ENCODE results near the gene TTLL10.

Gene TTLL10

GRCh38 chr1:1155258-1155657 is 18.4 kb upstream of the TTLL10 start:
- H3K4me3 ChIP-seq: no peak overlapping the region
- TF ChIP-seq, protein P1, sequence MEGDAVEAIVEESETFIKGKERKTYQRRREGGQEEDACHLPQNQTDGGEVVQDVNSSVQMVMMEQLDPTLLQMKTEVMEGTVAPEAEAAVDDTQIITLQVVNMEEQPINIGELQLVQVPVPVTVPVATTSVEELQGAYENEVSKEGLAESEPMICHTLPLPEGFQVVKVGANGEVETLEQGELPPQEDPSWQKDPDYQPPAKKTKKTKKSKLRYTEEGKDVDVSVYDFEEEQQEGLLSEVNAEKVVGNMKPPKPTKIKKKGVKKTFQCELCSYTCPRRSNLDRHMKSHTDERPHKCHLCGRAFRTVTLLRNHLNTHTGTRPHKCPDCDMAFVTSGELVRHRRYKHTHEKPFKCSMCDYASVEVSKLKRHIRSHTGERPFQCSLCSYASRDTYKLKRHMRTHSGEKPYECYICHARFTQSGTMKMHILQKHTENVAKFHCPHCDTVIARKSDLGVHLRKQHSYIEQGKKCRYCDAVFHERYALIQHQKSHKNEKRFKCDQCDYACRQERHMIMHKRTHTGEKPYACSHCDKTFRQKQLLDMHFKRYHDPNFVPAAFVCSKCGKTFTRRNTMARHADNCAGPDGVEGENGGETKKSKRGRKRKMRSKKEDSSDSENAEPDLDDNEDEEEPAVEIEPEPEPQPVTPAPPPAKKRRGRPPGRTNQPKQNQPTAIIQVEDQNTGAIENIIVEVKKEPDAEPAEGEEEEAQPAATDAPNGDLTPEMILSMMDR (IDR thresholded peaks at IDR 0.05): no peak
- H3K27ac ChIP-seq: no peak overlapping the region
- DNase-seq (ENCODE audit: low spot score): no peak

DNA sequence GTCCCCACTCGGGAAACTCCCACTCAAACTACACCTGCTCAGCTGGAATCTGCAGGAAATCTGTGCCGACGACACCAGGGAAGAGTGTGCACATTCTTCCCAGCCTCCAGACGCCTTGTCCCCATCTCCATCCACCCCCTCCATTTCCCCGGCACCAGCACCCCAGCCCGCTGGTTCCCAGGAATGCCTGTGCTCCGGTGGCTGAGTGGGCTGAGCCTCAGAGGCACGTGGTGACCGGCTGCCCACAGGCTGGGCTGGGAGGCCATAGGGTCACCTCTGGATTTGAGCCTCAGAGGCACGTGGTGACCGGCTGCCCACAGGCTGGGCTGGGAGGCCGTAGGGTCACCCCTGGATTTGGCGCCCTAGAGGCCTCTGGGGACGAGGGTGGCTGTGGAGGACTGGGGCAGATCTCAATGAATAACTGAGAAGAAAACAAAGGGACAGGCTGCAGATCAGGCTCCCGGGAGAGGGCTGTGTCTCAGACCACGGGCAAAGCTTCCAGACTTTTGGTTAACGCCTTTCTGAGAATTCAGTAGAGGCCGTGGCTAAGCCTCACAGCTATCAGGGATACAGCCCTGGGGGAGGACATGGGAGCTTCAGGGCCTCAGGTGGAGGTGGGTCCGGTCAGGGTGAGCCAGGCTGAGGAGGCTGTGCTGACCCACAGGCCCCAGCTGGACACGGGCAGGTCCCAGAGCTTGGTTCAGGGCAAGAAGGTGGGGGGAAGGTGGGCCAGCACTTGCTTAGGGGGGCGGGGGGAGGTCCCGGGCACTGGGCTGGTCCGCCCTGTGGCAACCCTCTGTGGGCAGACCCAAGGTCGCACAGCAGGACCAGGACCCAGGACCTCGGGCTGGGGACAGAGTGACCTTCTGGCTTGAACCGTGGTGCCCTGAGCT is 17.3 kb upstream of the TTLL10 start:
- TF ChIP-seq, protein P1 (IDR thresholded peaks at IDR 0.05): no peak
- H3K27ac ChIP-seq: peak overlapping the region in 1 of 2 donors; percentile 20
- H3K4me3 ChIP-seq: no peak overlapping the region
- no peak for DNase-seq (ENCODE audit: low spot score)

DNA sequence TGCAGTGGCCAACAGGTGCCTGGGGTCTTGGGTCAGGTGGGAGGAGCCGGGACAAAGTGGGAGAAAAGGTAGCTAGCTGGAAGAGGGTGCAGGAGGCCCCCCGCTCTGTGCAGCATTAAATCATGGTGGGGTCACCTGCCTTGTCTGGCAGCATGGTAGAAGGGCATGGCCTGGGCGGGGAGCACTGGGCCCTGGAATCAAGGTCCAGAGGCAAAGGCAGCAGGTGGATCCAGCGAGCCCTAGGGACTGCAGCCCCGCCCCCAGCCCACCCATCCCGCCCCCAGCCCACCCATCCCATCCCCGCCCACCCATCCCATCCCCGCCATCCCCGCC is 16.7 kb upstream of the TTLL10 start:
- no peak for DNase-seq (ENCODE audit: low spot score)
- Histone ChIP-seq H3K27ac (peak overlapping the region in 1 of 2 donors; percentile 20), H3K4me3 (peak overlapping the region; percentile 91)

GRCh38 chr1:1157426-1157913 is 16.2 kb upstream of the TTLL10 start:
- H3K4me3 ChIP-seq: peak overlapping the region; percentile 91
- TF ChIP-seq, protein P1 (IDR thresholded peaks at IDR 0.05): no peak
- peak; percentile 91 for DNase-seq (ENCODE audit: low spot score)

More for the DNA sequence above, 16.7 kb upstream of the TTLL10 start:
- TF ChIP-seq, protein P1 (IDR thresholded peaks at IDR 0.05): no peak

DNA sequence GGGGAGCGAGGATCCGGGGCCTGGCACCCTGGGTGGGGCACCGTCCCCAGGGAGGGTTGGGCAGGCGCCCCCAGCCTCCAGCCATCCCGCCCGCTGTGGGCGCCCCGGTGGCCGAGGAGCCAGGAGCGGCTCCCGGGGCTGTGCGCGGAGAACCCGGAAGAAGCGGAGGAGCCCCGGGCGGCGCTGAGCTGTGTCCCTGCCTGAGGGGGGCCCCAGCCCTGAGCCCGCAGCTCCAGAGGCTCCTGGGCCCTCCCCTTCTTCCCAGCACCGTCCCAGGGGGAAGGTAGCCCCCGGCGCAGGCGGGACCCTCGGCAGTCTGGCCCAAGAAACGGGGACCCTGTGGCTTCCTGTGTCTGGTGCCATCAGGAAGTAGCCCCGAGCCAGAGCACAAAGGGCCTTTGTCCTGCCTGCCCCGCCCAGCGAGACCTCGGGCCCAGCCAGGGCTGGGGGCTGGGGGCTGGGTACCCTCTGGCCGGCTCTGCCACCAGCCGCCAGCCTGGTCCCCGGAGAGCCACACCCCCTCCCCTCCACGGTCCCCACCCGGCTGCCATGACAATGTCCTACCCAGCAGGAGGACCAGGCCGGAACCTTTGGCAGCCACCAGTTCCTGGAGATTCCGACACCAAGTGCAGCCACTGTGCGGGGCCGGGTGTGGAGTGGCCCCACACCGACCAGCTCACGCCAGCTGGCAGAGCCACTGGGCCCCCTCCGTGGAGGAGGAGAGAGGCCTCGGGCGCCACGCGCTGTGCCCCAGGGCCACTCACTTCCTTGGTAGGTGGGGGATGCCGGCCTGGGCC is 15.6 kb upstream of the TTLL10 start:
- H3K4me3 ChIP-seq: peak overlapping the region; percentile 91

More at GRCh38 chr1:1157426-1157913, 16.2 kb upstream of the TTLL10 start:
- H3K27ac ChIP-seq: peak overlapping the region; percentile 90 to 97

GRCh38 chr1:1160281-1160930 is 13.3 kb upstream of the TTLL10 start:
- Histone ChIP-seq H3K4me3 (no peak overlapping the region), H3K27ac (no peak overlapping the region)
- no peak for DNase-seq (ENCODE audit: low spot score)
- TF ChIP-seq, protein P1 (IDR thresholded peaks at IDR 0.05): no peak

More for the DNA sequence above, 15.6 kb upstream of the TTLL10 start:
- no peak for DNase-seq (ENCODE audit: low spot score)
- TF ChIP-seq, protein P1 (IDR thresholded peaks at IDR 0.05): no peak
- H3K27ac ChIP-seq: peak overlapping the region; percentile 90 to 97
